Parathyroid adenoma (tissue), 2 donors: Measurements from ENCODE around the gene MATCAP1.

Experiments used
- H2AFZ ChIP-seq: fragments of 300-600 bp; sonication (generic); one replicate; pipeline ENCODE4 v1.7.0; 2017; ENCODE audit warnings: antibody characterized with exemption, mild to moderate bottlenecking
- H3K27ac ChIP-seq: fragments of 300-600 bp; sonication (generic); one replicate; pipeline ENCODE4 v1.7.0; 2017
- H3K27me3 ChIP-seq: fragments of 300-600 bp; sonication (generic); one replicate; pipeline ENCODE4 v1.7.0; 2017; ENCODE audit warnings: low read length; ENCODE audit not compliant: control insufficient read depth, insufficient read depth
- H3K36me3 ChIP-seq: fragments of 300-600 bp; sonication (generic); one replicate; pipeline ENCODE4 v1.7.0; 2017; ENCODE audit warnings: low read length; ENCODE audit not compliant: control insufficient read depth, insufficient read depth
- H3K4me1 ChIP-seq: fragments of 300-600 bp; sonication (generic); one replicate; pipeline ENCODE4 v1.7.0; 2017; ENCODE audit warnings: control low read depth
- H3K4me2 ChIP-seq: fragments of 300-600 bp; sonication (generic); one replicate; pipeline ENCODE4 v1.7.0; 2017; ENCODE audit warnings: low read length
- H3K4me3 ChIP-seq: fragments of 300-600 bp; sonication (generic); one replicate; pipeline ENCODE4 v1.7.0; 2017; ENCODE audit warnings: low read depth, low read length
- H3K79me2 ChIP-seq: fragments of 300-600 bp; sonication (generic); one replicate; pipeline ENCODE4 v1.7.0; 2017; ENCODE audit warnings: control low read depth
- H3K9ac ChIP-seq: fragments of 300-600 bp; sonication (generic); one replicate; pipeline ENCODE4 v1.7.0; 2017; ENCODE audit warnings: mild to moderate bottlenecking
- H3K9me3 ChIP-seq: fragments of 300-600 bp; sonication (generic); one replicate; pipeline ENCODE4 v1.7.0; 2017; ENCODE audit warnings: low read length; ENCODE audit not compliant: control insufficient read depth
- TF ChIP-seq, protein P1 (sequence below): fragments of 300-600 bp; sonication (generic); IDR thresholded peaks from one replicate; pipeline ENCODE4 v1.7.0; 2017; ENCODE audit warnings: antibody characterized with exemption, mild to moderate bottlenecking
- donor health status: primary hyperparathyroidism.

MATCAP1 gene

DNA sequence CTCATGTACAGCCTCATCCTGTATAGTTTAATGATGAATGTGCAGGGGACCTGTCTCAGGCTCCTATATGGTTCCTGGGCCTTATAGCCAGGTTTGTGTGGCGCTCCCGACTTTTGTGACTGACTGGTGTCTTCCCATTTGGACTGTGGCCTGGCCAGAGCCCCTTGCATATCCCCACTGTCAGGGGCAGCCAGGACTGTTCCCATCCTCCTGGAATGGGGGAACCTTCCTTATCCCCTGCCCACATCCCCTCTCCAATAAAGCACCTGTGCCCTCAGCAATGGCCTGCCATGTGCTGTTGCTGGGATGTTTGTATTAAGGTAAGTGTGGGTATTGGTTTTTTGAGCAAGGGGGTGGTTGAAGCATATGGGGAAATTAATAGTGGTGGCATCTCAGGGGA, 35.5 kb downstream of the MATCAP1 start:
- Histone ChIP-seq H3K9ac (no peak overlapping the region), H3K79me2 (no peaks in the 10 kb centered on the region), H2AFZ (no peak overlapping the region), H3K4me2 (no peak overlapping the region), H3K36me3 (no peaks in the 10 kb centered on the region), H3K4me3 (no peak overlapping the region), H3K9me3 (no peaks in the 10 kb centered on the region), H3K4me1 (peaks cover 6% of the 10 kb centered on the region), H3K27me3 (no peaks in the 10 kb centered on the region), H3K27ac (no peak overlapping the region)
- TF ChIP-seq, protein P1, sequence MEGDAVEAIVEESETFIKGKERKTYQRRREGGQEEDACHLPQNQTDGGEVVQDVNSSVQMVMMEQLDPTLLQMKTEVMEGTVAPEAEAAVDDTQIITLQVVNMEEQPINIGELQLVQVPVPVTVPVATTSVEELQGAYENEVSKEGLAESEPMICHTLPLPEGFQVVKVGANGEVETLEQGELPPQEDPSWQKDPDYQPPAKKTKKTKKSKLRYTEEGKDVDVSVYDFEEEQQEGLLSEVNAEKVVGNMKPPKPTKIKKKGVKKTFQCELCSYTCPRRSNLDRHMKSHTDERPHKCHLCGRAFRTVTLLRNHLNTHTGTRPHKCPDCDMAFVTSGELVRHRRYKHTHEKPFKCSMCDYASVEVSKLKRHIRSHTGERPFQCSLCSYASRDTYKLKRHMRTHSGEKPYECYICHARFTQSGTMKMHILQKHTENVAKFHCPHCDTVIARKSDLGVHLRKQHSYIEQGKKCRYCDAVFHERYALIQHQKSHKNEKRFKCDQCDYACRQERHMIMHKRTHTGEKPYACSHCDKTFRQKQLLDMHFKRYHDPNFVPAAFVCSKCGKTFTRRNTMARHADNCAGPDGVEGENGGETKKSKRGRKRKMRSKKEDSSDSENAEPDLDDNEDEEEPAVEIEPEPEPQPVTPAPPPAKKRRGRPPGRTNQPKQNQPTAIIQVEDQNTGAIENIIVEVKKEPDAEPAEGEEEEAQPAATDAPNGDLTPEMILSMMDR, result no peak

- no peak overlapping the region for H2AFZ ChIP-seq
- H3K4me1 ChIP-seq, result peaks cover 6% of the 10 kb centered on the region
- no peaks in the 10 kb centered on the region for H3K9me3 ChIP-seq
- H3K27ac ChIP-seq, result no peak overlapping the region
- no peak overlapping the region for H3K4me2 ChIP-seq
- no peaks in the 10 kb centered on the region for H3K79me2 ChIP-seq
- TF ChIP-seq, protein P1, result no peak
- no peaks in the 10 kb centered on the region for H3K36me3 ChIP-seq
- H3K9ac ChIP-seq, result no peak overlapping the region
- no peaks in the 10 kb centered on the region for H3K27me3 ChIP-seq
- H3K4me3 ChIP-seq, result no peak overlapping the region
Measured at GRCh38 chr16:67147437-67148140, 36.2 kb downstream of the MATCAP1 start.

- TF ChIP-seq, protein P1, result no peak
- Histone ChIP-seq H3K4me2 (no peak overlapping the region), H3K4me1 (peaks cover 6% of the 10 kb centered on the region), H3K9ac (no peak overlapping the region), H2AFZ (no peak overlapping the region), H3K27me3 (no peaks in the 10 kb centered on the region), H3K9me3 (no peaks in the 10 kb centered on the region), H3K79me2 (no peaks in the 10 kb centered on the region), H3K4me3 (no peak overlapping the region), H3K36me3 (no peaks in the 10 kb centered on the region), H3K27ac (no peak overlapping the region)
Measured at GRCh38 chr16:67146523-67147357, 37.0 kb downstream of the MATCAP1 start.

DNA sequence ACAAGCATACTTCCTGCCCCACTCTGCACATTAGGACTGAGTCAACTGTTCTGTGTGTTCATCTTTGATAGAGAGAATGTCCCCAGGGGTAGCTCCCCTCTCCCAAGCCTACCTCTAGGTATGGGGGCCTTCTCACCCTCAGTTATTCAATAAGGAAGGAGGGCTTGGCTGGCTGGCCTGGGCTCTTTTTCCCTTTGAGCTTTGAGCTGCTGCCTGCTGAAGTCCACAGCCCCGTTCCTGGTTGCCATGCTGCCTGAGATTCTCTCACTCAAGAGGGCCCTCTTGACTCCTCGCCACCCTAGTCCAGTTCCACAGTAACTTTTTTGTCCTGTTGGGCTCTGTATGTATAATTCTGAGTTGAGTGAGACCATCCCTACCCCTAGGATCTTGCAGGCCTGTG, 38.0 kb downstream of the MATCAP1 start:
- Histone ChIP-seq H3K79me2 (no peaks in the 10 kb centered on the region), H3K27ac (no peak overlapping the region)

More for the DNA sequence above, 38.0 kb downstream of the MATCAP1 start:
- H3K9me3 ChIP-seq, result no peaks in the 10 kb centered on the region
- H3K27me3 ChIP-seq, result no peaks in the 10 kb centered on the region
- H3K9ac ChIP-seq, result no peak overlapping the region
- no peaks in the 10 kb centered on the region for H3K36me3 ChIP-seq
- no peak overlapping the region for H2AFZ ChIP-seq
- TF ChIP-seq, protein P1, result no peak
- H3K4me3 ChIP-seq, result no peak overlapping the region
- H3K4me2 ChIP-seq, result no peak overlapping the region
- no peaks in the 10 kb centered on the region for H3K4me1 ChIP-seq
